Pancreas (tissue), 10 donors: ENCODE data around the gene RGS14. TPM values are rescaled to one million over a fixed set of nuclear protein-coding genes. Genes with fewer than 3 reads are reported as not detected.

ENCODE experiments used
- ATAC-seq, 4 donors: fragments of 200-7000 bp; cut with Tn5 transposase; one replicate each; pipeline versions ENCODE4 v1.8.0 to v1.9.1; 2020; ENCODE audit warnings: mild to moderate bottlenecking in 4 of 4, moderate library complexity in 4 of 4
- DNase-seq, 6 donors: peaks; one replicate each; pipeline ENCODE4 v3.0.0-alpha.2; 2020
- FAIRE-seq: peaks from 2 replicates; lab custom pipeline; 2012; peaks lifted over from hg19 to GRCh38; lab: Jason Lieb, UNC
- H3K27ac ChIP-seq, 4 donors: fragments of 200-600 bp; sonication (generic); 1 replicate in 3 of 4; 2 replicates in 1 of 4; pipeline versions ENCODE4 v1.5.0 to v1.8.0; 2020
- H3K27me3 ChIP-seq, 4 donors: fragments of 200-600 bp; one replicate each; pipeline ENCODE4 v1.8.0; 2021
- H3K36me3 ChIP-seq, 3 donors: fragments of 200-600 bp; sonication (generic) in 1 of 3; one replicate each; pipeline versions ENCODE4 v1.5.0 to v1.8.0; 2020 to 2021
- H3K4me1 ChIP-seq, 3 donors: fragments of 200-600 bp; one replicate each; pipeline ENCODE4 v1.8.0; 2021
- H3K4me3 ChIP-seq, 4 donors: fragments of 200-600 bp; sonication (generic) in 2 of 4; one replicate each; pipeline versions ENCODE4 v1.5.0 to v1.8.0; 2020 to 2021
- H3K9me3 ChIP-seq, 4 donors: fragments of 200-600 bp; one replicate each; pipeline ENCODE4 v1.8.0; 2021
- CTCF ChIP-seq, 4 donors: fragments of 200-600 bp; sonication (generic) in 3 of 4; IDR thresholded peaks; one replicate each; pipeline versions ENCODE4 v1.5.0 to v1.8.0; 2021; ENCODE audit warnings: antibody characterized with exemption in 4 of 4
- WGBS, 2 donors: extraction: QIAGEN DNeasy Blood & Tissue Kit; methylation state at CpG; one replicate each; pipeline ENCODE4 v1.1.7; 2013; 5-methylcytosine and 5-hydroxymethylcytosine counted together
- intact Hi-C, 3 donors: fragments of 100-400 bp; cut with DNase I; formaldehyde crosslinking; loops; one replicate each; pipeline versions ENCODE4 v1.11.1 to v1.14.2; 2022
- polyA plus RNA-seq, 2 donors: library from polyadenylated mRNA; stranded (reverse); fragments of 200-250 nt; gene quantifications; one replicate each; pipeline ENCODE4 v1.2.3, GENCODE V29; 2013
- total RNA-seq, 6 donors: library from RNA; stranded (reverse); fragmentation: NEBNext Ultra II Directional in 4 of 6; extraction: Animal tissue kit (Norgen Biotek cat#: 25700) in 4 of 6; gene quantifications; one replicate each; pipeline versions ENCODE4 v1.2.1 to v1.2.4, GENCODE V29; 2021 to 2023
- donor health status: healthy with polysubstance abuse.
- donor health status: DM: no; HTN: no; CAD: no; lungs with moderate emphysema.
- donor health status: DM: no; HTN: no; CAD: no.
- donor health status: control.
- donor health status: control.
- donor health status: Bipolar disorder and iron deficiency.
- donor health status: DM: yes; HTN: yes; CAD: no.
- donor health status: DM: no; HTN: no; CAD: no.
- donor health status: DM: no; HTN: no; CAD: no.
- donor health status: DM: yes; HTN: yes; CAD: no.

The RGS14 gene
- total and polyA plus RNA-seq, 8 donors: 7.0 to 30.9 (median 12.2) TPM

GRCh38 chr5:177403792-177404640 is 46.3 kb downstream of the RGS14 start:
- peaks cover 4 to 14% (median 8%) of the 10 kb centered on the region in 3 donors for H3K4me1 ChIP-seq
- H3K4me3 ChIP-seq: peak overlapping the region; percentile 17 to 70 (median 56)
- DNase-seq (peak; percentile 82 to 96 (median 88)), FAIRE-seq (no peak), ATAC-seq (peak; percentile 86 to 92 (median 88))
- peak; percentile 42 to 66 (median 54) for TF ChIP-seq CTCF (IDR thresholded peaks at IDR 0.05)
- H3K27me3 ChIP-seq: peaks cover 0 to 8% (median 0%) of the 10 kb centered on the region in 4 donors
- no peak overlapping the region for H3K27ac ChIP-seq
- H3K9me3 ChIP-seq: no peaks in the 10 kb centered on the region
- no peaks in the 10 kb centered on the region for H3K36me3 ChIP-seq
- intact Hi-C loops: no loop called here
- WGBS, 2 donors: 0% methylated on average over 77 to 93 of the region's 93 CpGs

- intact Hi-C loops: loop anchor here in 1 of 3 donors (5.0 kb wide), 1 partner anchor 48 kb away; no protein-coding TSS in a partner anchor
- Histone ChIP-seq H3K4me1 (peaks cover 4 to 14% (median 8%) of the 10 kb centered on the region in 3 donors), H3K27ac (no peak overlapping the region), H3K27me3 (peaks cover 0 to 7% (median 0%) of the 10 kb centered on the region in 4 donors), H3K4me3 (peak overlapping the region; percentile 17 to 70 (median 56)), H3K36me3 (no peaks in the 10 kb centered on the region), H3K9me3 (no peaks in the 10 kb centered on the region)
- FAIRE-seq: no peak
- no peak for TF ChIP-seq CTCF (IDR thresholded peaks at IDR 0.05)
- peak in 3 of 6 donors; percentile 38 to 75 (median 61) for DNase-seq
- WGBS, 2 donors: 30 to 47% methylated on average over 10 to 16 of the region's 16 CpGs
- ATAC-seq: no peak
Observed at GRCh38 chr5:177404641-177405179, 47.0 kb downstream of the RGS14 start.

- no peak for DNase-seq
- H3K4me3 ChIP-seq: no peak overlapping the region
- peaks cover 0 to 1% (median 0%) of the 10 kb centered on the region in 4 donors for H3K27me3 ChIP-seq
- H3K27ac ChIP-seq: no peak overlapping the region
- TF ChIP-seq CTCF (IDR thresholded peaks at IDR 0.05): no peak
- intact Hi-C loops: loop anchor here in 1 of 3 donors (5.0 kb wide), 1 partner anchor 47 kb away; no protein-coding TSS in a partner anchor
- H3K36me3 ChIP-seq: no peaks in the 10 kb centered on the region
- ATAC-seq: no peak
- H3K4me1 ChIP-seq: peaks cover 4 to 14% (median 8%) of the 10 kb centered on the region in 3 donors
- WGBS, 2 donors: 79 to 92% methylated on average over 2 of the region's 2 CpGs
- FAIRE-seq: no peak
- H3K9me3 ChIP-seq: no peaks in the 10 kb centered on the region
Observed at GRCh38 chr5:177405312-177405711, 47.6 kb downstream of the RGS14 start.

- FAIRE-seq (no peak), DNase-seq (no peak), ATAC-seq (no peak)
- TF ChIP-seq CTCF (IDR thresholded peaks at IDR 0.05): no peak
- peaks cover 4 to 14% (median 8%) of the 10 kb centered on the region in 3 donors for H3K4me1 ChIP-seq
- H3K9me3 ChIP-seq: no peaks in the 10 kb centered on the region
- no peaks in the 10 kb centered on the region for H3K27me3 ChIP-seq
- WGBS, 2 donors: 86 to 94% methylated on average over 5 of the region's 5 CpGs
- no peak overlapping the region for H3K27ac ChIP-seq
- intact Hi-C loops: loop anchor here in 1 of 3 donors (5.0 kb wide), 1 partner anchor 46 kb away; no protein-coding TSS in a partner anchor
- H3K36me3 ChIP-seq: no peaks in the 10 kb centered on the region
- no peak overlapping the region for H3K4me3 ChIP-seq
Observed at GRCh38 chr5:177405805-177406204, 48.1 kb downstream of the RGS14 start.
